KMS-11 (cell line): ENCODE measurements around the gene UMAD1.

Source experiments
- H2AFZ ChIP-seq: fragments of 200-600 bp; sonication (generic); 2 replicates; pipeline ENCODE4 v1.6.1; 2016; ENCODE audit warnings: antibody characterized with exemption, mixed run types, low read depth
- H3K27ac ChIP-seq: fragments of 200-600 bp; sonication (generic); 2 replicates; pipeline ENCODE4 v1.6.1; 2016; ENCODE audit warnings: mild to moderate bottlenecking, mixed run types
- H3K27me3 ChIP-seq: fragments of 200-600 bp; sonication (generic); 2 replicates; pipeline ENCODE4 v1.6.1; 2017; ENCODE audit warnings: mild to moderate bottlenecking, low read depth, mixed run types, moderate library complexity; ENCODE audit not compliant: insufficient read depth
- H3K36me3 ChIP-seq: fragments of 200-600 bp; sonication (generic); 2 replicates; pipeline ENCODE4 v1.6.1; 2017; ENCODE audit warnings: mild to moderate bottlenecking, mixed run types; ENCODE audit not compliant: insufficient read depth
- H3K4me1 ChIP-seq: fragments of 200-600 bp; sonication (generic); 2 replicates; pipeline ENCODE4 v1.6.1; 2016; ENCODE audit warnings: mild to moderate bottlenecking, low read depth, mixed run types; ENCODE audit not compliant: poor library complexity, severe bottlenecking
- H3K4me2 ChIP-seq: fragments of 200-600 bp; sonication (generic); 2 replicates; pipeline ENCODE4 v1.7.0; 2016; ENCODE audit warnings: mild to moderate bottlenecking, mixed run types
- H3K4me3 ChIP-seq: fragments of 200-600 bp; sonication (generic); IDR thresholded peaks from 2 replicates; pipeline ENCODE4 v1.6.1; 2017; ENCODE audit warnings: low read depth, low read length, mixed read lengths; ENCODE audit not compliant: insufficient read depth
- H3K79me2 ChIP-seq: fragments of 200-600 bp; sonication (generic); 2 replicates; pipeline ENCODE4 v1.6.1; 2016; ENCODE audit warnings: low read depth, mixed run types; ENCODE audit not compliant: insufficient read depth
- H3K9ac ChIP-seq: fragments of 200-600 bp; sonication (generic); 2 replicates; pipeline ENCODE4 v1.6.1; 2016; ENCODE audit warnings: mild to moderate bottlenecking, mixed run types
- H4K20me1 ChIP-seq: fragments of 200-600 bp; sonication (generic); 2 replicates; pipeline ENCODE4 v1.6.1; 2016; ENCODE audit warnings: mild to moderate bottlenecking, mixed run types; ENCODE audit not compliant: insufficient read depth
- TF ChIP-seq, protein P1 (sequence below): fragments of 200-600 bp; sonication (generic); conservative IDR thresholded peaks from 2 replicates; pipeline ENCODE4 v1.6.1; 2017; ENCODE audit warnings: low read depth, mild to moderate bottlenecking, antibody characterized with exemption, low read length, moderate library complexity, mixed read lengths

The UMAD1 gene

DNA sequence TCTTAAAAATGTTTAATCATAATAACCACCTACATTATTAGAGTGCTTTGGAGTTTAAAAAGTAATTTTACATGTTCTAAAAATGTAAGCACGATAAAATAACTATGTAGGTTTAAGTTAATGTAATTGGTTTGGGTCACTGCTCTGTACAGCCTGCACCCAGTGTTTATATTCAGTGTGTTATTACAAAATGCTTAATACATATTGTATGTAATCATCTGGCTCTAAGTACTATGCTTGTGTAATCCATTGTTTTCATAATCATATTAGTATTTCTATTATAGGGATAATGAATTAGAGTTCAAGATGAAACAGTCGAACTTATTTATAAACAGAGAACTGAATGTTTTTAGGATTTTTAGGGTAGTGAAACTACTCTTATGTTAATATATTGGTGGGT is 64.8 kb downstream of the UMAD1 start:
- TF ChIP-seq, protein P1, sequence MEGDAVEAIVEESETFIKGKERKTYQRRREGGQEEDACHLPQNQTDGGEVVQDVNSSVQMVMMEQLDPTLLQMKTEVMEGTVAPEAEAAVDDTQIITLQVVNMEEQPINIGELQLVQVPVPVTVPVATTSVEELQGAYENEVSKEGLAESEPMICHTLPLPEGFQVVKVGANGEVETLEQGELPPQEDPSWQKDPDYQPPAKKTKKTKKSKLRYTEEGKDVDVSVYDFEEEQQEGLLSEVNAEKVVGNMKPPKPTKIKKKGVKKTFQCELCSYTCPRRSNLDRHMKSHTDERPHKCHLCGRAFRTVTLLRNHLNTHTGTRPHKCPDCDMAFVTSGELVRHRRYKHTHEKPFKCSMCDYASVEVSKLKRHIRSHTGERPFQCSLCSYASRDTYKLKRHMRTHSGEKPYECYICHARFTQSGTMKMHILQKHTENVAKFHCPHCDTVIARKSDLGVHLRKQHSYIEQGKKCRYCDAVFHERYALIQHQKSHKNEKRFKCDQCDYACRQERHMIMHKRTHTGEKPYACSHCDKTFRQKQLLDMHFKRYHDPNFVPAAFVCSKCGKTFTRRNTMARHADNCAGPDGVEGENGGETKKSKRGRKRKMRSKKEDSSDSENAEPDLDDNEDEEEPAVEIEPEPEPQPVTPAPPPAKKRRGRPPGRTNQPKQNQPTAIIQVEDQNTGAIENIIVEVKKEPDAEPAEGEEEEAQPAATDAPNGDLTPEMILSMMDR: no peak
- no peak overlapping the region for H3K9ac ChIP-seq
- H3K27ac ChIP-seq: no peak overlapping the region
- no peak overlapping the region for H2AFZ ChIP-seq
- H3K36me3 ChIP-seq: no peaks in the 10 kb centered on the region
- H3K4me2 ChIP-seq: no peak overlapping the region
- H3K4me3 ChIP-seq: no peak overlapping the region
- H4K20me1 ChIP-seq: no peaks in the 10 kb centered on the region
- H3K4me1 ChIP-seq: peaks cover 4% of the 10 kb centered on the region
- no peaks in the 10 kb centered on the region for H3K27me3 ChIP-seq
- H3K79me2 ChIP-seq: no peaks in the 10 kb centered on the region

DNA sequence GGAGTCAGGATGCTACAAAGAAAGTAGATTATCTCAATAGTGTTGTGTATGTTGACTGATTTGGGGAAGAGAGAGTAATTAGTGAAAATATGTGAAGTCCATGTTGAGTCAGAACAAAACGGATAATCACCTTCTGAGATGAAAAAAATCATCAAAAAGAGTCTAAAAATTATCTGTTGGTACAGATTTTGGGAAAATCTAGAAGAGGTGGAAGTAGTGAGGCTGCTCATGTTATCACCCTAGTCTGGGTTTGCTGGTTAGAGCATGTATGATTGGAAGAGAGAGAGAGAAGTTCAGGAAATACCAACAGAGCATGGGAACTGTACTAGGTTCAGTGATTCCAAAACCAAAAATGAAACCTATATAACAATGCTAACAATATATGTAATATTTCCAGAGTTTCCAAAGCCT is 65.6 kb downstream of the UMAD1 start:
- TF ChIP-seq, protein P1: no peak
- no peaks in the 10 kb centered on the region for H3K36me3 ChIP-seq
- no peak overlapping the region for H3K4me2 ChIP-seq
- no peak overlapping the region for H3K4me3 ChIP-seq
- peaks cover 4% of the 10 kb centered on the region for H3K4me1 ChIP-seq
- no peaks in the 10 kb centered on the region for H3K27me3 ChIP-seq
- no peak overlapping the region for H3K9ac ChIP-seq
- no peak overlapping the region for H2AFZ ChIP-seq
- H3K79me2 ChIP-seq: no peaks in the 10 kb centered on the region
- no peak overlapping the region for H3K27ac ChIP-seq
- no peaks in the 10 kb centered on the region for H4K20me1 ChIP-seq

DNA sequence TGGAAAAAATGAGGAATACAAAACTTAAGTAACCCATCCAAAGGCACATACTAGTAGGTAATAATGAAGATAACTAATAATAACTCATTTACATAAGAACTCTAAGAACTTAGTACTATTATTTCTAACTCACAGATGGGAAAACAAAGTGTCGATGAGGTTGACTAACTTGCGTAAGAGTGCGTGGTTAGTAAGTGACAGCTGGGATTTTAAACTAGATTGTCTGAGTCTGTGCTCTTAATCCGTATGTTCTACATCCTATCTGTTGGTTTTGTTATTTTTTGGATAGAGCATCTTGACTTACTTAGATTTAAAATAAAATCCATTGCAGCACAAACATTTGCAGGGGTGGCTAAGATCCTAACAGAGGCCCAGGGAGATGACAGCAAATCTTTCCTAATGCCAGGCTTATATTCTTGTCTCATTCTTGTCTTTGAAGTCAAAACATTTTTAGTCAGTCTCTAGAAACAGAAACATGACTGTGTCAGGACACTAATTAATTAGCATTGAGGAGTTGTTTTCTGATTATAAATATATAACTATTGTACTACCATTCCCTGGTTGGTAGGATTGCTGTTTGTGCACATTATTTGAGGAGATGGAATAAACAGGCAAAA is 66.1 kb downstream of the UMAD1 start:
- TF ChIP-seq, protein P1: no peak
- no peak overlapping the region for H3K27ac ChIP-seq
- H3K4me2 ChIP-seq: no peak overlapping the region
- H3K27me3 ChIP-seq: no peaks in the 10 kb centered on the region
- H3K79me2 ChIP-seq: no peaks in the 10 kb centered on the region
- H3K4me3 ChIP-seq: no peak overlapping the region
- H3K36me3 ChIP-seq: no peaks in the 10 kb centered on the region
- no peak overlapping the region for H3K9ac ChIP-seq
- no peak overlapping the region for H2AFZ ChIP-seq
- peaks cover 4% of the 10 kb centered on the region for H3K4me1 ChIP-seq
- H4K20me1 ChIP-seq: no peaks in the 10 kb centered on the region

DNA sequence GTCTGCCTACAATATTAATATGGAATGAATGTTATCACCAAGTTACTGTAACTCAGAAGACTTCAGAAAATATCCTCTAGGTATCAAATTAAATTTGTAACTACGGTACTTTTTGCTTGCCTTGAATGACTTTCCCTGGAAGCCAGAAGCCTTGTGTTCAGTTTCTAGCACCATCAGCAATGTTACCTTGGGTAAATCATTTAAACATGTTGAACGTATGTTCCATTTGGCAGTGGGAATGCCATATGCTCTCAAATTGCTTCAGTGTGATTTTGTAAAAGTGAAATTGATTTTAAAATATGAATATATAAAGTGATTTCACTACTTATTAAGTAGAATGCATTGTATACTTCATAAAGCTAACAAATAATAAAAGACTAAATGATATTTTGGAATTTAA is 66.7 kb downstream of the UMAD1 start:
- peaks cover 4% of the 10 kb centered on the region for H3K4me1 ChIP-seq
- H3K79me2 ChIP-seq: no peaks in the 10 kb centered on the region
- TF ChIP-seq, protein P1: no peak
- H2AFZ ChIP-seq: no peak overlapping the region
- H3K4me3 ChIP-seq: no peak overlapping the region
- no peak overlapping the region for H3K27ac ChIP-seq
- H3K9ac ChIP-seq: no peak overlapping the region
- no peaks in the 10 kb centered on the region for H4K20me1 ChIP-seq
- H3K27me3 ChIP-seq: no peaks in the 10 kb centered on the region
- no peaks in the 10 kb centered on the region for H3K36me3 ChIP-seq
- H3K4me2 ChIP-seq: no peak overlapping the region
